PC-9 (cell line): Measurements from ENCODE around the gene MTF2.

Experiments
- CTCF ChIP-seq: fragments of 200-600 bp; sonication (generic); conservative IDR thresholded peaks from 2 replicates; pipeline ENCODE4 v1.6.1; 2017; ENCODE audit warnings: mixed run types, antibody characterized with exemption, mild to moderate bottlenecking, moderate library complexity
- EZH2 ChIP-seq: fragments of 200-600 bp; sonication (generic); IDR thresholded peaks from 2 replicates; pipeline ENCODE4 v1.8.0; 2017; ENCODE audit warnings: antibody characterized with exemption, low read depth

GRCh38 chr1:93108335-93108734 lies 29.3 kb downstream of the MTF2 start:
- TF ChIP-seq CTCF (no peak), EZH2 (no peak)
